Measurements from ENCODE around the gene SP3. TPM values are rescaled to one million over a fixed set of nuclear protein-coding genes. Genes with fewer than 3 reads are reported as not detected.

Gene SP3
- total RNA-seq, 4 donors from 2014 or later, result 99.6 to 151 (median 113) TPM

DNA sequence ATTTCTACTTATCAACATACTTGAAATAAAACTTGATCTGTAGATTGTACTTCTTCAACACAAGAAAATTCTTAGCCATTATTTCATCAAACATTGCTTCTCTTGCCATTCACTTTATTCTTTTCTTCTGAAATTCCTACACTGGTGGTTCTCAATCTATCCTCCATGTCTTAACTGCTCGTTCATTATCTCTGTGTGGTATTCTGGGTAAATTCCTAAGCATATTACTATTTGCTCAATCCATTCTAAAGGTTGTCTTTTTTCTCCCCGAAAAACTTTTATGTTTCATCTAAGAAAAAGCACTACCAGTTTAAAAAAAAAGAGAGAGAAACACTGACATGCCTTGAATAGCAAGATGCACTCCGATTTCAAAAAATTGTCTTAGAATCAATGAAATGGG is 18.0 kb downstream of the SP3 start:
- Histone ChIP-seq H3K36me3 (no peaks in the 10 kb centered on the region), H3K4me1 (peaks cover 55% of the 10 kb centered on the region), H3K27me3 (no peaks in the 10 kb centered on the region), H3K27ac (no peak overlapping the region), H3K9me3 (no peaks in the 10 kb centered on the region), H3K4me3 (no peak overlapping the region)
- no peak for DNase-seq (ENCODE audit: low spot score in 2 of 2)
- no peak for TF ChIP-seq POLR2A (IDR thresholded peaks at IDR 0.05)
- no peak for TF ChIP-seq EP300 (IDR thresholded peaks at IDR 0.05)
- TF ChIP-seq, protein P1, sequence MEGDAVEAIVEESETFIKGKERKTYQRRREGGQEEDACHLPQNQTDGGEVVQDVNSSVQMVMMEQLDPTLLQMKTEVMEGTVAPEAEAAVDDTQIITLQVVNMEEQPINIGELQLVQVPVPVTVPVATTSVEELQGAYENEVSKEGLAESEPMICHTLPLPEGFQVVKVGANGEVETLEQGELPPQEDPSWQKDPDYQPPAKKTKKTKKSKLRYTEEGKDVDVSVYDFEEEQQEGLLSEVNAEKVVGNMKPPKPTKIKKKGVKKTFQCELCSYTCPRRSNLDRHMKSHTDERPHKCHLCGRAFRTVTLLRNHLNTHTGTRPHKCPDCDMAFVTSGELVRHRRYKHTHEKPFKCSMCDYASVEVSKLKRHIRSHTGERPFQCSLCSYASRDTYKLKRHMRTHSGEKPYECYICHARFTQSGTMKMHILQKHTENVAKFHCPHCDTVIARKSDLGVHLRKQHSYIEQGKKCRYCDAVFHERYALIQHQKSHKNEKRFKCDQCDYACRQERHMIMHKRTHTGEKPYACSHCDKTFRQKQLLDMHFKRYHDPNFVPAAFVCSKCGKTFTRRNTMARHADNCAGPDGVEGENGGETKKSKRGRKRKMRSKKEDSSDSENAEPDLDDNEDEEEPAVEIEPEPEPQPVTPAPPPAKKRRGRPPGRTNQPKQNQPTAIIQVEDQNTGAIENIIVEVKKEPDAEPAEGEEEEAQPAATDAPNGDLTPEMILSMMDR (IDR thresholded peaks at IDR 0.05), result no peak
- no peak for TF ChIP-seq POLR2AphosphoS5 (IDR thresholded peaks at IDR 0.05)
- WGBS, result 73% methylated on average over 3 of the region's 3 CpGs

DNA sequence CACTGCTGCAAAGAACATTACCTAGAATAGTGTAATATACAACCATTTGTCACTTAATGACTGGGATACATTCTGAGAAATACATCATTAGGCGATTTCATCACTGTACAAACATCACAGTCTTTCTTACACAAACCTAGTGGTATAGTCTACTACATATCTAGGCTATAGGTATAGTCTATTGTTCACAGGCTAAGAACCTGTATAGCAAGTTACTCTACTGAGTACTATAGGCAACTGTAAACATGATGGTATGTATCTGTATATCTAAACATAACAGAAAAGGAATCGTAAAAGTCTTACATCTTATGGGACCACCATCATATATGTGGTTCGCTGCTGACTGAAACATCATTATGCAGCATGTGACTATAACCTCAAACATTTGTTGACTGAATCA is 21.4 kb downstream of the SP3 start:
- Histone ChIP-seq H3K27ac (no peak overlapping the region), H3K4me1 (peaks cover 55% of the 10 kb centered on the region), H3K36me3 (no peaks in the 10 kb centered on the region), H3K4me3 (no peak overlapping the region), H3K27me3 (no peaks in the 10 kb centered on the region), H3K9me3 (no peaks in the 10 kb centered on the region)
- WGBS, result 84% methylated on average over 3 of the region's 3 CpGs
- TF ChIP-seq, protein P1 (IDR thresholded peaks at IDR 0.05), result no peak
- no peak for TF ChIP-seq POLR2AphosphoS5 (IDR thresholded peaks at IDR 0.05)
- no peak for TF ChIP-seq POLR2A (IDR thresholded peaks at IDR 0.05)
- no peak for TF ChIP-seq EP300 (IDR thresholded peaks at IDR 0.05)
- DNase-seq (ENCODE audit: low spot score in 2 of 2), result no peak

DNA sequence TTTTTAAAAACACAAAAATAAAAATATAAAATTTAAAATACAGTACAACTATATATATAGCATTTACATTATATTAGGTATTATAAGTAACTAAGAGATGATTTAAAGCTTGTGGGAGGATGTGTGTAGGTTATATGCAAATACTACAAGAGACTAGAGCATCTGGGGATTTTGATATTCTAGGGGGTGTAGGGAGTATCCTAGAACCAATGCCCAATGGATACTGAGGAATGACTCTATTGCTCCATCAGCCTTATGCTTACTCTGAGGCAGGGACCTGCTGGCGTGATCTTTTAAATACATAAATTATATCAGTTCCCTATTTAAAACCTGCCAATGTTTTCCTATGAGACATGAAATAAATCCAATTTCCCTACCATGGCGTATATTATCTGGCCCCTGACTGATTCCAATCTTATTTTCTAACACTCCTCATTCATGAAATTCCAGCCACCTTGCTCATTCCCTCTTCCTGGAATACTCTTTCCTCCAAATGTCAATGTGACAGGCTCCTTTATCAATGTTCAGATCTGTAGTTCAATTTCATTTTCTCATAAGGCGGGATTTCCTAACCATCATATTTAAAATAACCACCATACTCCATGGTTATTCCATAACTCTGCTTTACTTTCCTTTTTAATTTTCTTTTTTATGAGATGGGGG is 22.2 kb downstream of the SP3 start:
- Histone ChIP-seq H3K4me1 (peaks cover 53% of the 10 kb centered on the region), H3K36me3 (no peaks in the 10 kb centered on the region), H3K27me3 (no peaks in the 10 kb centered on the region), H3K9me3 (no peaks in the 10 kb centered on the region), H3K4me3 (no peak overlapping the region), H3K27ac (no peak overlapping the region)
- 77% methylated on average over 3 of the region's 3 CpGs for WGBS
- TF ChIP-seq POLR2A (IDR thresholded peaks at IDR 0.05) (no peak), POLR2AphosphoS5 (IDR thresholded peaks at IDR 0.05) (no peak), EP300 (IDR thresholded peaks at IDR 0.05) (no peak)
- TF ChIP-seq, protein P1 (IDR thresholded peaks at IDR 0.05), result no peak
- DNase-seq (ENCODE audit: low spot score in 2 of 2), result no peak

DNA sequence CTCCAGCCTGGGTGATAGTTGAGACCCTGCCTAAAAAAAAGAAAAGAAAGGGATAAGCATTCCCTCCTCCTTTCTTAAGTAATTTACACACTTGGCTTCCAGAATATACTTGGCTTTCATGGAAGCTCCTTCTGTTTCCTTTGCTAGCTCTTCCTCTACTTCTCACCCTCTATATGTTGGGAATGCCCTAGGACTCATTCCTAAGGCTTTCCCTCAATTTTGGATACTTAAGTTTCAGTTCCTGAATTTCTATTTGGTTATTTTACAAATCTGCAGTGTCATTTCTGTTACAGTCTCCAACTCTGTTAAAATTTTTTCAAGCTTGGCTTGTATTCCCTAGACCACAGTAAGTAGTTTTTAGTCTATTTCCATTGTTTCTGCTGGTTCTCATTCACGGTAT is 23.6 kb downstream of the SP3 start:
- no peak for DNase-seq (ENCODE audit: low spot score in 2 of 2)
- Histone ChIP-seq H3K4me1 (peaks cover 60% of the 10 kb centered on the region), H3K27me3 (no peaks in the 10 kb centered on the region), H3K9me3 (no peaks in the 10 kb centered on the region), H3K36me3 (no peaks in the 10 kb centered on the region), H3K27ac (no peak overlapping the region), H3K4me3 (no peak overlapping the region)
- 77% methylated on average over 1 of the region's 1 CpG for WGBS
- no peak for TF ChIP-seq POLR2A (IDR thresholded peaks at IDR 0.05)
- TF ChIP-seq, protein P1 (IDR thresholded peaks at IDR 0.05), result no peak
- TF ChIP-seq EP300 (IDR thresholded peaks at IDR 0.05), result no peak
- TF ChIP-seq POLR2AphosphoS5 (IDR thresholded peaks at IDR 0.05), result no peak

DNA sequence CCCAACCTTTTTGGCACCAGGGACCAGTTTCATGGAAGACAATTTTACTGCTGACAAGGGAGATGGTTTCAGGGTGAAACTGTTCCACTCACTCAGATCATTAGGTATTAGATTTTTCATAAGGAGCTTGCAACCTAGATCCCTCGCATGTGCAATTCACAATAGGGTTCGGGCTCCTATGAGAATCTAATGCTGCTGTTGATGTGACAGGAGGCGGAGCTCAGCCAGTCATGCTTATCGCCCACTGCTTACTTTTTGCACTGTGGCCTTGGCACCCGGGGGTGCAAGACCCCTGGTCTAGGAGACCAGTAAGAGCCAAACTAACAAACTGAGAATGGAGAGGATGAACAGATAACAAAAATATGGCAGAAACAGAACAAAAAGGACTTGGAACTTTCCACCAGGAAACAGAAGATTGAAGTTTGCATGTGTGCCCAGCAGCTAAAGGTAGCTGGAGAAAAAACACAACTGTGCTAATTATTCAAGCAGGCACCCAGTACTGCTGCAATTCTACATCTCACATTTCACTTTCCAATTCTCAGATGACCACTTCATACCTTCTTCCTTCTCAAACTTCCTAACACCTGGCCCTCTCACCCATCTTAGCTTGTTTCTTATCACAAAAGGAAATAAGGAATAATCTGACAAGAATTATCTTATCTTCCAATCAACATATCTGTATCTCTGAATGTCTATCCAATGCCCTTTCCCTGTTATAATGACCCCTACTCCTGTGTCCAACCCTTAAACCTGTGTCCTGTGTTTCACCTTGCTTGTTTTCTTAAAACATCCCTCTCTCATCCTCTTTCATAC is 24.8 kb downstream of the SP3 start:
- no peaks in the 10 kb centered on the region for H3K9me3 ChIP-seq
- no peaks in the 10 kb centered on the region for H3K27me3 ChIP-seq
- WGBS, result 97% methylated on average over 5 of the region's 5 CpGs
- H3K4me3 ChIP-seq, result no peak overlapping the region
- H3K27ac ChIP-seq, result no peak overlapping the region
- no peak for TF ChIP-seq EP300 (IDR thresholded peaks at IDR 0.05)
- TF ChIP-seq POLR2AphosphoS5 (IDR thresholded peaks at IDR 0.05), result no peak
- no peak for TF ChIP-seq POLR2A (IDR thresholded peaks at IDR 0.05)
- TF ChIP-seq, protein P1 (IDR thresholded peaks at IDR 0.05), result no peak
- no peak for DNase-seq (ENCODE audit: low spot score in 2 of 2)
- peaks cover 71% of the 10 kb centered on the region for H3K4me1 ChIP-seq
- no peaks in the 10 kb centered on the region for H3K36me3 ChIP-seq
